CD4-positive, alpha-beta T cell (primary cell): ENCODE measurements around the gene NRIP1. TPM values are rescaled to one million over a fixed set of nuclear protein-coding genes. Genes with fewer than 3 reads are reported as not detected.

Experiments used
- ATAC-seq: fragments of 200-7000 bp; cut with Tn5 transposase; one replicate; pipeline ENCODE4 v1.10.0; 2022; ENCODE audit warnings: mild to moderate bottlenecking; ENCODE audit not compliant: poor library complexity
- CTCF ChIA-PET: fragments of 350-600 bp; sonication (Branson Sonifier 250); formaldehyde crosslinking; loops from one replicate; lab custom pipeline; 2021; ENCODE audit warnings: antibody characterized with exemption, inconsistent platforms; lab: Charles Lee
- POLR2A ChIA-PET: fragments of 350-600 bp; sonication (Branson Sonifier 250); formaldehyde crosslinking; loops from one replicate; lab custom pipeline; 2021; ENCODE audit warnings: antibody characterized with exemption, inconsistent platforms; lab: Charles Lee
- DNase-seq, 14 experiments: peaks; one replicate each; pipeline ENCODE4 v3.0.0-alpha.2; 2013 to 2020; ENCODE audit warnings: mixed read lengths in 2 of 14
- H3K27ac ChIP-seq, 2 donors: one replicate each; pipeline versions ENCODE4 v1.5.1 to v1.7.0; 2013; ENCODE audit warnings: low read length in 2 of 2, low read depth in 1 of 2, mild to moderate bottlenecking in 1 of 2
- H3K27me3 ChIP-seq, 2 experiments: 1 replicate in 1 of 2; 2 replicates in 1 of 2; pipeline versions ENCODE4 v1.6.1 to v1.7.0; 2013; ENCODE audit warnings: low read length in 2 of 2, control low read depth in 1 of 2, mild to moderate bottlenecking in 1 of 2, moderate library complexity in 1 of 2; ENCODE audit not compliant: insufficient read depth in 2 of 2, control insufficient read depth in 1 of 2
- H3K36me3 ChIP-seq: one replicate; pipeline ENCODE4 v1.6.1; 2013; ENCODE audit warnings: low read length, control low read depth; ENCODE audit not compliant: insufficient read depth
- H3K4me1 ChIP-seq: one replicate; pipeline ENCODE4 v1.6.1; 2013; ENCODE audit warnings: low read length, control low read depth; ENCODE audit not compliant: insufficient read depth
- H3K4me3 ChIP-seq: one replicate; pipeline ENCODE4 v1.5.1; 2013; ENCODE audit warnings: mild to moderate bottlenecking, low read length, moderate library complexity
- H3K9me3 ChIP-seq, 2 experiments: 1 replicate in 1 of 2; 2 replicates in 1 of 2; pipeline versions ENCODE4 v1.6.1 to v1.7.0; 2013; ENCODE audit warnings: low read length in 2 of 2, mild to moderate bottlenecking in 2 of 2, control low read depth in 1 of 2, moderate library complexity in 1 of 2; ENCODE audit not compliant: control insufficient read depth in 1 of 2, insufficient read depth in 1 of 2
- H3K27ac Mint-ChIP-seq: one replicate; pipeline ENCODE4 v1.8.0; 2020; ENCODE audit warnings: mixed read lengths
- H3K27me3 Mint-ChIP-seq: one replicate; pipeline ENCODE4 v1.8.0; 2021; ENCODE audit warnings: mixed read lengths
- H3K36me3 Mint-ChIP-seq: one replicate; pipeline ENCODE4 v1.8.0; 2021; ENCODE audit warnings: low read depth, mixed read lengths
- H3K4me1 Mint-ChIP-seq: one replicate; pipeline ENCODE4 v1.8.0; 2021; ENCODE audit warnings: low read depth, mixed read lengths
- H3K4me3 Mint-ChIP-seq: one replicate; pipeline ENCODE4 v1.8.0; 2020; ENCODE audit warnings: mild to moderate bottlenecking, mixed read lengths
- H3K9me3 Mint-ChIP-seq: one replicate; pipeline ENCODE4 v1.8.0; 2020; ENCODE audit warnings: mixed read lengths
- intact Hi-C, 2 experiments: fragments of 100-400 bp; cut with DNase I in 1 of 2; cut with micrococcal nuclease in 1 of 2; formaldehyde crosslinking; loops; one replicate each; pipeline versions ENCODE4 v1.15.1 to v1.9.0; 2023 to 2025; cut with DNase I, micrococcal nuclease
- total RNA-seq, 174 experiments: library from RNA in 2 of 174; stranded (reverse) in 2 of 174; gene quantifications; one replicate each; pipeline ENCODE4 v1.2.3 and lab custom pipeline; 2021 to 2026
- TF ChIP-seq, protein P1 (sequence below): fragments of 200-600 bp; IDR thresholded peaks from one replicate; pipeline ENCODE4 v1.8.0; 2022; ENCODE audit warnings: antibody characterized with exemption, mild to moderate bottlenecking

NRIP1 gene
- total RNA-seq, 2 experiments from 2014 or later = 41.6 to 50.1 TPM

DNA sequence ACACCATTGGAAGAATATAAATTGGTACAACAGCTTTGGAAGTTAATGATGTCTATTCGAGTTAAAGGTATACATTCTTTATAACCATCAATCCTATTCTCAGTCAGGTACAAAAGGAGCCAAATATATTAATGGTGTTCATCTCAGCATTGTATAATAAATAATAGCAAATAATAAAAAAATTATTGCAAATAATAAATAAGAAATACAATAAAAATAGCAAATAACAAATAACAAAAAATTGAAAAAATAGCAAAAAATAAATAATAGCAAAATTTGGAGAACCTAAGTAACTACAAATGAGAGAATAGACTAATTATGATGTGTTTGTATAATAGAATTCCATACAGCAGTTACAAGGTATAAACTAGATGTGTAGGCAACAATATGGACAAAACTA, 25.6 kb upstream of the NRIP1 start:
- H3K4me3 Mint-ChIP-seq = no peak overlapping the region
- CTCF ChIA-PET = no interaction called here
- TF ChIP-seq, protein P1, sequence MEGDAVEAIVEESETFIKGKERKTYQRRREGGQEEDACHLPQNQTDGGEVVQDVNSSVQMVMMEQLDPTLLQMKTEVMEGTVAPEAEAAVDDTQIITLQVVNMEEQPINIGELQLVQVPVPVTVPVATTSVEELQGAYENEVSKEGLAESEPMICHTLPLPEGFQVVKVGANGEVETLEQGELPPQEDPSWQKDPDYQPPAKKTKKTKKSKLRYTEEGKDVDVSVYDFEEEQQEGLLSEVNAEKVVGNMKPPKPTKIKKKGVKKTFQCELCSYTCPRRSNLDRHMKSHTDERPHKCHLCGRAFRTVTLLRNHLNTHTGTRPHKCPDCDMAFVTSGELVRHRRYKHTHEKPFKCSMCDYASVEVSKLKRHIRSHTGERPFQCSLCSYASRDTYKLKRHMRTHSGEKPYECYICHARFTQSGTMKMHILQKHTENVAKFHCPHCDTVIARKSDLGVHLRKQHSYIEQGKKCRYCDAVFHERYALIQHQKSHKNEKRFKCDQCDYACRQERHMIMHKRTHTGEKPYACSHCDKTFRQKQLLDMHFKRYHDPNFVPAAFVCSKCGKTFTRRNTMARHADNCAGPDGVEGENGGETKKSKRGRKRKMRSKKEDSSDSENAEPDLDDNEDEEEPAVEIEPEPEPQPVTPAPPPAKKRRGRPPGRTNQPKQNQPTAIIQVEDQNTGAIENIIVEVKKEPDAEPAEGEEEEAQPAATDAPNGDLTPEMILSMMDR = no peak
- ATAC-seq = no peak
- H3K4me3 ChIP-seq = no peak overlapping the region
- H3K27ac Mint-ChIP-seq = no peak overlapping the region
- no peaks in the 10 kb centered on the region for H3K9me3 ChIP-seq
- no peaks in the 10 kb centered on the region for H3K36me3 Mint-ChIP-seq
- DNase-seq = no peak
- H3K36me3 ChIP-seq = no peaks in the 10 kb centered on the region
- POLR2A ChIA-PET = no interaction called here
- no peaks in the 10 kb centered on the region for H3K27me3 ChIP-seq
- intact Hi-C loops = no loop called here
- peaks cover 3% of the 10 kb centered on the region for H3K27me3 Mint-ChIP-seq
- no peak overlapping the region for H3K27ac ChIP-seq
- H3K4me1 Mint-ChIP-seq = no peaks in the 10 kb centered on the region
- H3K9me3 Mint-ChIP-seq = no peaks in the 10 kb centered on the region
- no peaks in the 10 kb centered on the region for H3K4me1 ChIP-seq

DNA sequence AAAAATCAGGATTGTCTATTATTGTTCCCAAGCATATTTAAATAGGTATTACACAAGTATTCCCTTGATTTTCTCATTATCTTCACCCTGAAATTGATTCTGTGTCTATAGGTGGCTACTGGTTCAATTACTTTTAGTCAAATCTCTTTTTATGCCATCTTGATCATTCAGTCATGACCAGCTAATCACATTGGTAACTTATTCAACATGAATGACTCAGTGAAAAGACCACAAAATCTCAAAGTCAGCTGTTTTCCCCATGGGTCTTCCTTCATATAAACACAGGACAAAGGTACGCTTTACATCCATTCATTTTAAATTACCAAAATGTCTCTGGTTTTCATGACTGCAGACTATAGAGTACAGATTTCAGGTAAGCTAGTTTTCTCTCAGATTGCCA, 23.7 kb upstream of the NRIP1 start:
- intact Hi-C loops = no loop called here
- DNase-seq (no peak), ATAC-seq (no peak)
- no peak overlapping the region for H3K27ac Mint-ChIP-seq
- ChIA-PET CTCF (no interaction called here), POLR2A (no interaction called here)
- no peaks in the 10 kb centered on the region for H3K36me3 Mint-ChIP-seq
- no peaks in the 10 kb centered on the region for H3K9me3 Mint-ChIP-seq
- Histone ChIP-seq H3K4me3 (no peak overlapping the region), H3K9me3 (no peaks in the 10 kb centered on the region), H3K27ac (no peak overlapping the region), H3K27me3 (no peaks in the 10 kb centered on the region), H3K36me3 (no peaks in the 10 kb centered on the region), H3K4me1 (no peaks in the 10 kb centered on the region)
- peaks cover 6% of the 10 kb centered on the region for H3K27me3 Mint-ChIP-seq
- TF ChIP-seq, protein P1 = no peak
- no peaks in the 10 kb centered on the region for H3K4me1 Mint-ChIP-seq
- H3K4me3 Mint-ChIP-seq = no peak overlapping the region

DNA sequence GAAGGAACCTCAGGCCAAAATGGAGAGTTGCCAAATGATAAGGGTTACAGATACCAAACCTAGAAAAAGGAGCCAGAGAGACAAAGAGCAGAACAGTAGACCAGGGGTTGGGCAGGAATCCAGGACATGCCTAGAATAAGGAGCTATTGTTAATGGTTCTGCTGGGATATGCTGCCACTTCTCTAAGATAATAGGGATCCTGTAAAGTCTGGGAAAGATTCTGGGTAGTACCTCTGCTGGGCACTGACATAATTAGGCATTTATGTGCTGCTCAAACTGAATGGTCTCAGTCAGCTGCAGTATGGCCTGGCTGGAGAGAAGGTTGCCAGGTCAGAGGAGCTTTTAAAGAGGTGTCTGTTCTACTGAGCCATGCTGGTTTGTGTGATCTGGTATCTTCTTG, 19.9 kb upstream of the NRIP1 start:
- intact Hi-C loops = no loop called here
- CTCF ChIA-PET = no interaction called here
- H3K9me3 Mint-ChIP-seq = no peaks in the 10 kb centered on the region
- no peaks in the 10 kb centered on the region for H3K9me3 ChIP-seq
- H3K4me3 ChIP-seq = no peak overlapping the region
- peaks cover 6% of the 10 kb centered on the region for H3K27me3 Mint-ChIP-seq
- no peaks in the 10 kb centered on the region for H3K4me1 Mint-ChIP-seq
- H3K27ac Mint-ChIP-seq = no peak overlapping the region
- no peak overlapping the region for H3K27ac ChIP-seq
- DNase-seq (no peak), ATAC-seq (no peak)
- TF ChIP-seq, protein P1 = no peak
- no peaks in the 10 kb centered on the region for H3K36me3 ChIP-seq
- POLR2A ChIA-PET = interaction anchor here (1.0 kb wide), 1 partner anchor 9 kb away, joined by 5 read pairs; no protein-coding TSS in a partner anchor
- no peaks in the 10 kb centered on the region for H3K36me3 Mint-ChIP-seq
- H3K4me1 ChIP-seq = no peaks in the 10 kb centered on the region
- no peak overlapping the region for H3K4me3 Mint-ChIP-seq
- H3K27me3 ChIP-seq = peaks cover 0 to 4% of the 10 kb centered on the region in 2 experiments
